Activated T-cell treated with anti-CD3 and anti-CD28 coated beads, Interleukin-2, amount 50 U/mL, for 4 hours (primary cell): ENCODE measurements around the gene NYNRIN. TPM values are rescaled to one million over a fixed set of nuclear protein-coding genes. Genes with fewer than 3 reads are reported as not detected.

ENCODE experiments used
- ATAC-seq, 2 donors: fragments of 200-7000 bp; cut with Tn5 transposase; one replicate each; pipeline ENCODE4 v1.10.0; 2021
- DNase-seq: peaks from one replicate; pipeline ENCODE4 v3.0.0-alpha.2; 2020
- H3K27me3 Mint-ChIP-seq: one replicate; pipeline ENCODE4 v1.8.0; 2021; ENCODE audit warnings: low read depth, mixed read lengths
- H3K36me3 Mint-ChIP-seq: one replicate; pipeline ENCODE4 v1.8.0; 2022; ENCODE audit warnings: mixed read lengths; ENCODE audit not compliant: insufficient read depth
- H3K4me1 Mint-ChIP-seq: one replicate; pipeline ENCODE4 v1.8.0; 2021; ENCODE audit warnings: low read depth, mixed read lengths
- H3K4me3 Mint-ChIP-seq: one replicate; pipeline ENCODE4 v1.8.0; 2021; ENCODE audit warnings: mild to moderate bottlenecking, moderate library complexity, mixed read lengths
- H3K9me3 Mint-ChIP-seq: one replicate; pipeline ENCODE4 v1.8.0; 2021; ENCODE audit warnings: mixed read lengths
- total RNA-seq, 3 donors: library from RNA; stranded (reverse); gene quantifications; one replicate each; pipeline ENCODE4 v1.2.1, GENCODE V29; 2021

NYNRIN gene
- total RNA-seq, 3 donors from 2014 or later: 0.03 to 0.05 TPM; not detected in 1

DNA sequence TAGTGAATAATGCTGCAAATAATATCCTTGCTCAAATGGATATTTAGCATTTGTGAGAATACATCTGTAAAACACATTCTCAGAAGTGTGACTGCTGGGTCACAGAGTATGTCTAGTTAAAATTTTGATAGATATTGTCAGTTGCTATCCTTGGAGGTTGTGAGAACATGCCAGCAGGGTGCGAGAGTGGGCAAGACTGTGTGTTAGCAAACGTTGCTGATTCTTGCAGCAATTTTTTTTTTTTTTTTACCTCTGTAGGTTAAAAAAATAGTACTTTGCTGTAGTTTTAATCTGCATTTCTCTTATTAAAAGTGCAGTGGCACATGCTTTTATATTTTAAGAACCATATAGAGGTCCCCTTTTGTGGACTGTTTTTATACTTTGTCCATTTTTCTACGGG, 4.5 kb upstream of the NYNRIN start:
- H3K27me3 Mint-ChIP-seq: peaks cover 21% of the 10 kb centered on the region
- DNase-seq: no peak
- no peak overlapping the region for H3K4me3 Mint-ChIP-seq
- H3K4me1 Mint-ChIP-seq: peaks cover 2% of the 10 kb centered on the region
- H3K36me3 Mint-ChIP-seq: no peaks in the 10 kb centered on the region
- no peak for ATAC-seq
- no peaks in the 10 kb centered on the region for H3K9me3 Mint-ChIP-seq

- H3K4me3 Mint-ChIP-seq: no peak overlapping the region
- ATAC-seq: no peak
- no peak for DNase-seq
- H3K9me3 Mint-ChIP-seq: no peaks in the 10 kb centered on the region
- no peaks in the 10 kb centered on the region for H3K36me3 Mint-ChIP-seq
- peaks cover 9% of the 10 kb centered on the region for H3K4me1 Mint-ChIP-seq
- peaks cover 19% of the 10 kb centered on the region for H3K27me3 Mint-ChIP-seq
Measured at GRCh38 chr14:24395609-24396582, 2.9 kb upstream of the NYNRIN start.

DNA sequence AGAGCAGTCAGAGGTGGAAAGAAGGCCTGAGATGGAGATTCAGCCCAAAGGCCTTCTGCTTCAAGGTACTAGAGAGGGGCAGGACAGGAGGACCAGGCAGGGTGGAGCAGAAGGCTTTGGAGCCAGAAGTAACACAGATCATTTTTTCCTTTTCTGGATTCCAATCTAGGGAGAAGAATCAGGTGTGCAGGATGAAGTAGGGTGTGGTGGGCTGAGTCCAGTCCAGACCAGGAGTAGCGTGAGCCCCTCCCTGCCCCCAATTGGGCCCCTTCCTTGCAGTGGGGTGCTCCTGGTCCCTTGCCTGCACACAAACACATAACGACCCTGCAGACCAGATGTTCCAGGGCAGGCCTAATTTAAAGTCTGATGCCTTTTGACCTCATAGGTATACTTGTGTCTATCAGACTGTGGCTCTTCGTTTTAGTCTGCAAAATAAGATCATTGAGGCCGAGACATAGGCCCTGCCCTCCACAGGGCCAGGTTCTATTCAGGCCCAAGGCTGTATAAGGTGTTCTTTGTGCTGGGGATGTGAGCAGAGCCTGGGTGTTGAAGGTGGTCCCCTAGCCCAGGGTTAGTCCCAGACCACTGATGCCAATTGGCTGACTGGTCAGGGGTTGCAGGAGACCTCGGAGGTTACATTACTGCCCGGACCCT, 1.0 kb upstream of the NYNRIN start:
- Mint-ChIP-seq H3K4me3 (peak overlapping the region; percentile 5), H3K36me3 (no peaks in the 10 kb centered on the region), H3K9me3 (no peaks in the 10 kb centered on the region), H3K4me1 (peaks cover 9% of the 10 kb centered on the region), H3K27me3 (peaks cover 13% of the 10 kb centered on the region)
- ATAC-seq (no peak), DNase-seq (no peak)

GRCh38 chr14:24398293-24398652, 530 bp upstream of the NYNRIN start:
- H3K27me3 Mint-ChIP-seq: peaks cover 11% of the 10 kb centered on the region
- DNase-seq (no peak), ATAC-seq (no peak)
- no peaks in the 10 kb centered on the region for H3K36me3 Mint-ChIP-seq
- H3K4me3 Mint-ChIP-seq: no peak overlapping the region
- H3K9me3 Mint-ChIP-seq: no peaks in the 10 kb centered on the region
- peaks cover 9% of the 10 kb centered on the region for H3K4me1 Mint-ChIP-seq

GRCh38 chr14:24399447-24399822, 632 bp downstream of the NYNRIN start:
- DNase-seq (no peak), ATAC-seq (peak in 1 of 2 donors; percentile 19)
- H3K4me1 Mint-ChIP-seq: peaks cover 9% of the 10 kb centered on the region
- peak overlapping the region; percentile 72 for H3K4me3 Mint-ChIP-seq
- H3K36me3 Mint-ChIP-seq: no peaks in the 10 kb centered on the region
- peaks cover 16% of the 10 kb centered on the region for H3K27me3 Mint-ChIP-seq
- H3K9me3 Mint-ChIP-seq: no peaks in the 10 kb centered on the region

- DNase-seq (no peak), ATAC-seq (no peak)
- Mint-ChIP-seq H3K4me1 (peaks cover 9% of the 10 kb centered on the region), H3K27me3 (peaks cover 16% of the 10 kb centered on the region), H3K4me3 (peak overlapping the region; percentile 72), H3K9me3 (no peaks in the 10 kb centered on the region), H3K36me3 (no peaks in the 10 kb centered on the region)
Measured at GRCh38 chr14:24399999-24400718, 1.4 kb downstream of the NYNRIN start.

DNA sequence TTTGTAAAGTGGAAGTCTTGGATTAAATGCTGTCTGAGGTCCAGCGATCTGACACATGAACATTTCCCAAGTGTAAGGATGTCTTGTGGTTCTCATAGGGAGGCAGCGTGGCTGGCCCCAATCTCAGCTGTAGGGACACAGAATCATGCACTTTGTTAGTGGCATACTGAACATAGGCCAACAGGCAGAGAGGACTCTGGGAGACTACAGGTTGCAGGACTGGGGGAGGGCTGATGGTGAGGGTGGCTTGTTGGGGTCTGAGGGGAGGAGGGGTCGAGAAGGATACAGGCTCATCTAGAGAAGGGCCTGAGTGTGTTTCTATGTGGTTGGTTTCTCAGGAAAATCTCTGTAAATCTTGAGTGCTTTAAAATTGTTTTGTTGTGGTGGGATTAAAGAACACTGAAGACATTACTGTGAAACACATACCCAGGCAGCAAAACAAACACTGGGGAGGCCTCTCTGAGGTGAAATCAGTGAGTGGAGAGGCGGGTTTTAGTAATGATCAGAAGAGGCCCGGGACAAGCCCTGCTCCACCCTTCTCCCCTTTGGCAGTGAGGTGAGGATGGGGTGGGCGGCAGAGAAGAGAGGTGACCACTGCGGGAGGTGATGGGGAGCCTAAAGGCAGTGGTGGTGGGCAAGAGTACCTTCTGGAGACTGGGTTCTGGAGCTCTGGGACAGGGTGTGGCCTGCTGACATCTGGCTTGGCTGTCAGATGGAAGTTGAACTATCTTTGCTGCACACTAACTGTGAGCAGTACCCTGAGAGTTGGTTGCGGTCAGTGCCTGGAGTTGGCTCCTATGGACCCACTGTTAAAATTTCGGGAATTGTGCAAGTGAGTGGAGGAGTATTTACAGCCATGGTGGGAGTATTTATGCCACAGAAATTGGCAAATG, 3.3 kb downstream of the NYNRIN start:
- ATAC-seq (no peak), DNase-seq (no peak)
- Mint-ChIP-seq H3K4me1 (peaks cover 9% of the 10 kb centered on the region), H3K27me3 (peaks cover 19% of the 10 kb centered on the region), H3K36me3 (no peaks in the 10 kb centered on the region), H3K4me3 (no peak overlapping the region), H3K9me3 (no peaks in the 10 kb centered on the region)

DNA sequence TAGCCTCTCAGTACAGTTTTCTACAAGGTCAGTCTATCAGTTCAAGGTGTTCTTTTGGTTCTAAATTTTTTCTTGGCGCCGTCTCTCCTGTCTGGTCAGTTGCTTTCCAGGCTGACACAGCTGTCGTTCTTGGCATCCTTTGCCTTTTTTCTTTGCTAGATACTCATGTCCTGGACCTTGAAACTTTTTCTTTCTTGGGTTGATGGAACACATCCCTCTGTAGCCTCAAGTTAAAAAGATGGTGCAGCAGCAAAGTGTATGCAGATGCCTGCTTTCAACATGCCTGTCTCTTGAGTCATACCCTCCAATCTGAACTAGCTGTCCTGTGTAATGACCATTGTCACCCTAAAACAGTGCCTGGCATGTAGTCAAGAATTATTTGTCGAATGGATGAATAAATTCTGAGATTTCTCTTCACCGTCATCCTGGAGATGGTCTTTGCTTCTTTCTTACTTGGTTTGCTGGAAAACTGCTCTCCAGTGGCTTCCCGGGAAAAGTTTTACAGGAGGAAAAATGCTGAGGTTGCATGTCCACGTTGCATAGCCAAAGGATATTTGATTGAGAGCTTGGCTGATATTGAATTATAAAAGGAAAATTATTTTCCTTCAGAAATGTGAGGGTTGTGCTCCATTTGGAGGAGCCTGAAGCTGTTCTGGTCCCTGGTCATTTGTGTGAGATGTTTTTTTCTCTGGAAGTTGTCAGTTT, 4.6 kb downstream of the NYNRIN start:
- Mint-ChIP-seq H3K4me1 (peaks cover 9% of the 10 kb centered on the region), H3K36me3 (no peaks in the 10 kb centered on the region), H3K9me3 (no peaks in the 10 kb centered on the region), H3K4me3 (no peak overlapping the region), H3K27me3 (peaks cover 19% of the 10 kb centered on the region)
- DNase-seq (no peak), ATAC-seq (no peak)

DNA sequence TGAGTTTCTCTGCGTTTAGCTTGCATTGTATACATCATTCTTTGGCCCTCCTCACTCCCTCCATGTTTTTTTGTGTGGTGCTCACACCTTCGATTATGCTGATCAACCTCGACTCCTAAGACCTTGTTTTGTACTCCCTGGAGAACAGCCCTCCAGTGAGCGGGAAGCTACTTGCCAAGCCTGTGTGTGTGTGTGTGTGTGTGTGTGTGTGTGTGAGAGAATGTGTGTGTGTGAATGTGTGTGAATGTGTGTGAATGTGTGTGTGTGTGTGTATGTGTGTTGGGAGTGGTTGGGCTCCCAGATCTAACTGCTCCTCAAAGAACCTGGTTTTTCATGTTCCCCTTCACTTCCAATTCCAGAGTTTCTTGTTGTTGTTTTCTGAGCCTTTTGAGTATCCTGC, 6.0 kb downstream of the NYNRIN start:
- ATAC-seq (no peak), DNase-seq (no peak)
- no peaks in the 10 kb centered on the region for H3K36me3 Mint-ChIP-seq
- H3K4me1 Mint-ChIP-seq: peaks cover 2% of the 10 kb centered on the region
- H3K27me3 Mint-ChIP-seq: peaks cover 15% of the 10 kb centered on the region
- no peak overlapping the region for H3K4me3 Mint-ChIP-seq
- no peaks in the 10 kb centered on the region for H3K9me3 Mint-ChIP-seq

DNA sequence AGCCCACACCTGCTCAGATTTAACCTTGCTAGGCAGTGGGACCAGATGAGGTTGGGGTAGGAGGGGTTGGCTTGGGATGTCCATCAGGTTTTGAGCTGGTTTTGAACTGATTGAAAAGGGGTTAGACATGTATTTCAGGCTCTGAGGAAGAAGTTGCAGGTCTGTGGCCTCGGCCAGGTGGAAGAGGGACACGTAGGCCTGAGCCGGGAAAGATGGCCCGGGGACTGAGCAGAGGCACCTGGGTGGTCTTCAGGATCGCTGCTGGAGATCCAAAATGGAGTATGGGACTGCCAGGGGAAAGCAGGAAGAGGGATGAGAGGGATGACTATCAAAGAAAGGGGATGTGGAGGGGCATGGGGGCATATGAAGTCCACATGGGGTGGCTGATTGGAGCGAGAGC, 7.6 kb downstream of the NYNRIN start:
- no peaks in the 10 kb centered on the region for H3K9me3 Mint-ChIP-seq
- peaks cover 15% of the 10 kb centered on the region for H3K27me3 Mint-ChIP-seq
- H3K4me3 Mint-ChIP-seq: no peak overlapping the region
- no peaks in the 10 kb centered on the region for H3K36me3 Mint-ChIP-seq
- no peak for DNase-seq
- no peak for ATAC-seq
- no peaks in the 10 kb centered on the region for H3K4me1 Mint-ChIP-seq

DNA sequence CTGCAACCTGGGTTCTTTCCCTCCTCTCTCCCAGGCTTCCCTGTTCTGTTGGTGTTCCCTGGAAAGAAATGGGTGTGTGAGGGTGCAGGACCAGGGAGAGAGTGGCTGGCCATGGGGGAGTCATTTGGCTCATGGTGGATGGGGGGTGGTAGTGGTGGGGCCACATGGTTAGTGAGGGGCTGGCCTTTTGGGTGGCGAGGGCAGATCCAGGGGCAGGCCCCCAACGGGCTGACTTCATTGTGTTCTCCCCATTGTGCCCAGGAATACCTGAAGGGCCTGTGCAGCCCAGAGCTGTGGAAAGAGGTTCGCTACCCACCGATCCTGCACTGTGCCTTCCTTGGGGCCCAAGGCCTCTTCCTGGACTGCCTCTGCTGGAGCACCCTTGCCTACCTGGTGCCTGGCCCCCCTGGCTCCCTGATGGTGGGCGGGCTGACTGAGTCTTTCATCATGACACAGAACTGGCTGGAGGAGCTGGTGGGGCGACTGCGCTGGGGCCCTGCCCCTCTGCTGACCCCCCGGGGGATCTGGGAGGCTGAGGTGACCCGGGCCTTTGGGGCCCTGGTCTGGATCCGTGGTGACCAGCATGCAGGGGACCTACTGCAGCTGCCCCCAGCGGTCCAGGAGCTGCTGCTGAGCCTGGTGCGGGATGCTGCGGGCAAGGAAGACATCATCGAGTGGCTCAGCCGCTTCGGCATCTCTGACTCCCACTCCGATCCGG, 9.0 kb downstream of the NYNRIN start:
- no peaks in the 10 kb centered on the region for H3K9me3 Mint-ChIP-seq
- H3K4me1 Mint-ChIP-seq: no peaks in the 10 kb centered on the region
- ATAC-seq (no peak), DNase-seq (no peak)
- no peak overlapping the region for H3K4me3 Mint-ChIP-seq
- H3K27me3 Mint-ChIP-seq: peaks cover 8% of the 10 kb centered on the region
- H3K36me3 Mint-ChIP-seq: no peaks in the 10 kb centered on the region

- ATAC-seq (no peak), DNase-seq (no peak)
- no peak overlapping the region for H3K4me3 Mint-ChIP-seq
- H3K36me3 Mint-ChIP-seq: no peaks in the 10 kb centered on the region
- no peaks in the 10 kb centered on the region for H3K9me3 Mint-ChIP-seq
- peaks cover 8% of the 10 kb centered on the region for H3K27me3 Mint-ChIP-seq
- H3K4me1 Mint-ChIP-seq: no peaks in the 10 kb centered on the region
Measured at GRCh38 chr14:24408764-24409163, 10.0 kb downstream of the NYNRIN start.

DNA sequence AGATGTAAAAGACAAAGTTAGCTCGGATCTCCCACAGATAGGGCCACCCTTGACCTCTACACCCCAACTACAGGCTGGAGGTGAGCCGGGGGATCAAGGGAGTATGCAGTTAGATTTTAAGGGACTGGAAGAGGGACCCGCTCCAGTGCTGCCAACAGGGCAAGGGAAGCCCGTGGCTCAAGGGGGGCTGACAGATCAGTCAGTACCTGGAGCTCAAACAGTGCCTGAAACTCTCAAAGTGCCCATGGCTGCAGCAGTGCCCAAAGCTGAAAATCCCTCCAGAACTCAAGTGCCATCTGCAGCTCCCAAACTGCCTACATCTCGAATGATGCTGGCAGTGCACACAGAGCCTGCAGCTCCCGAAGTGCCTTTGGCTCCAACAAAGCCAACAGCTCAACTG, 10.4 kb downstream of the NYNRIN start:
- DNase-seq (no peak), ATAC-seq (no peak)
- no peaks in the 10 kb centered on the region for H3K9me3 Mint-ChIP-seq
- no peak overlapping the region for H3K4me3 Mint-ChIP-seq
- peaks cover 5% of the 10 kb centered on the region for H3K27me3 Mint-ChIP-seq
- no peaks in the 10 kb centered on the region for H3K36me3 Mint-ChIP-seq
- no peaks in the 10 kb centered on the region for H3K4me1 Mint-ChIP-seq
